Measurements from ENCODE around the gene C16orf96.

C16orf96 gene

DNA sequence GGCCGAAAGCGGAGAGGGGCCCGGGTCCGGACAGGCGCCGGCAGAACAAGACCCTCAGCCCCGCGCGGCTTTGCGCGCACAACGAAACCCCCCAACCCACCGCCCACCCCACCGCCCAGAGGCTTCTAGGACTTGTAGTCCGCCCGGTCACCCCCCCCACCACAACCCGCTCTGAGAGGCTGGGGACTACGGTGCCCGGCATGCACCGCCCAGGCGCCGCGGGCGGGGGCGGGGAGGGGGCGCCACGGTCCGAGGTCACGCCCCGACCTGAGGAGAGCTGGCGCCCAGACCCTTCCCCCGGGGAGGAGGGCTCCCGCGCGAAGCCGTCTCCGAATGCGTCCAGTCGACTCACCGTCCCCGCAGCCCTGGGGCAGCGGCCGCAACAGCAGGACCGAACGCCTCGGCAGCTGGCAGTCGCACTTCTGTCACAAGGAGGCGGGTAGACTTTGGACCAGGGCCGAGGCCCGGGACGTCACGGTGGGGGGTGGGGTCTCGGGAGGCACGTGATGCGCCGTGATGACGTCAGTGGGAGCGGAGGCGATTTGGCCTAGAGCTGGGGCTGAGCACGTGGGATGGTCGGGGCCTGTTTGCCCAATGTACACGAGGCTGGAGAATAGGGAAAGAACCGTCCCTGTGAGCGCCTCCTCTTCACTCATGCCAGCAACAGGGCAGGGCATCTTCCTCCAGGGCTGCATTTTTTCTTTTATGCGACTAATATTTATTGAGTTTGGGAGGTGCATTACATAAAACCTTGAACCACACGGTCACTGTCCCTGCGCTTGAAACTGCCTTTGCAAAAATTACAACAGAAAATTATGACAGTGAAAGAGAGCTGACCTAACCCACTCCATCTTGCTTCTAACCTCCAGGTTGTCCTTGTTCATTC is 17.5 kb upstream of the C16orf96 start, which contains the start of gene CDIP1:
TSS of gene CDIP1 (minus strand) at position 424 of the 886 bp plus-strand sequence. CDS start 24,643 bp downstream, outside the sequence.
- Histone ChIP-seq H3K4me3 (ENCODE audit: low read length) (peak within 1 kb of the TSS; percentile 64), H3K4me1 (ENCODE audit: control insufficient read depth, insufficient read depth, low read length) (no peaks in the 10 kb centered on the region), H3K36me3 (ENCODE audit: control insufficient read depth, insufficient read depth, low read length) (no peaks in the 10 kb centered on the region; the same call in 1 of the 2 replicates), H3K27me3 (ENCODE audit: control insufficient read depth, insufficient read depth, low read length) (peaks cover 3% of the 10 kb centered on the region; the same call in 1 of the 2 replicates), H3K27ac (ENCODE audit: low read length) (no peak within 1 kb of the TSS), H3K9me3 (ENCODE audit: control insufficient read depth, insufficient read depth, low read length) (peaks cover 2% of the 10 kb centered on the region)
- DNase-seq (ENCODE audit: low read depth, low spot score): peak; percentile 91
- WGBS (ENCODE audit: insufficient coverage, insufficient read length): no CpG with 5 or more reads among the region's 67 CpGs

DNA sequence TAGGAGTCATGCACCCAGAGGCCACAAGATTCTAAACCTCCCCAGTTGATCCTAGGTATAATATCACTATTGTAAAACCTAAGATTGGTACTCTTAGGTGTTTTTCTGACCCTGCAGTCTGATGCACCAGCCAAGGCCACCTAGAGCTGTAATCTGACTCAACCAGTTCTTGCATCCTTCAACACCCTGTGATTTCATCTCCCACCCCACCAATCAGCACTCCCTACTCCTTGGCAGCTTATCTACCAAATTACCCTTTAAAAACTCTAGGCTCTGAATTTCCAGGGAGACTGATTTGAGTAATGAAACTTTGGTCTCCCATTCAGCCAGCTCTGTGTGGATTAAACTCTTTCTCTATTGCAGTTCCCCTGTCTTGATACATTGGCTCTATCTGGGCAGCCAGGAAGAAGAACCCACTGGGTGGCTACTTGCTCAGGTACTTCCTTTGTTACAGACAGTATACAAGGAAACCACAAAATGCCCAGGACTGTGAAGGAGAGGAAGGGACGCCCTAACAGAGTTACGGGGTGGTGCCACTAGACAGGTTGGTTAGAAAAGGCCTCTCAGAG is 16.3 kb upstream of the C16orf96 start:
- Histone ChIP-seq H3K27me3 (ENCODE audit: control insufficient read depth, insufficient read depth, low read length) (peaks cover 3% of the 10 kb centered on the region; the same call in 1 of the 2 replicates), H3K27ac (ENCODE audit: low read length) (no peak overlapping the region), H3K36me3 (ENCODE audit: control insufficient read depth, insufficient read depth, low read length) (no peaks in the 10 kb centered on the region; the same call in 1 of the 2 replicates), H3K4me1 (ENCODE audit: control insufficient read depth, insufficient read depth, low read length) (no peaks in the 10 kb centered on the region), H3K9me3 (ENCODE audit: control insufficient read depth, insufficient read depth, low read length) (peaks cover 2% of the 10 kb centered on the region), H3K4me3 (ENCODE audit: low read length) (no peak overlapping the region)
- WGBS (ENCODE audit: insufficient coverage, insufficient read length): no CpG with 5 or more reads among the region's 2 CpGs
- DNase-seq (ENCODE audit: low read depth, low spot score): no peak

DNA sequence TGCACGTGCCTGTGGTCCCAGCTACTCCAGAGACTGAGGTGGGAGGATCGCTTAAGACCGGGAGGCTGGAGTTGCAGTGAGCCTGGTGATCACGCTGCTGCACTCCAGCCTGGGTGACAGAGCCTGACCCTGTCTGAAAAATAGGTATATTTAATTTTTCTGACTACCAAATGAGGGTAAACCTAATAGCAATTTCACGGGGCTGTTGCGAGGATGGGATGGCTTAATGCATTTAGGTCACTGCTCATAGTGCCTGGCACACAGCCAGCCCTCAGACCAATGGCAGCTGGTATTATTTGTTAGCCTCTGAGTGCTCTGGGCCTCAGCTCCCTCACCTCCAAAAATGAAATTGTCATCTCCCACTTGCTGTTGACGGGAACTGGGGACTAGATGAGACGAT is 11.7 kb upstream of the C16orf96 start:
- WGBS (ENCODE audit: insufficient coverage, insufficient read length): no CpG with 5 or more reads among the region's 8 CpGs
- Histone ChIP-seq H3K27ac (ENCODE audit: low read length) (no peak overlapping the region), H3K36me3 (ENCODE audit: control insufficient read depth, insufficient read depth, low read length) (no peaks in the 10 kb centered on the region), H3K9me3 (ENCODE audit: control insufficient read depth, insufficient read depth, low read length) (peaks cover 2% of the 10 kb centered on the region), H3K4me3 (ENCODE audit: low read length) (no peak overlapping the region), H3K27me3 (ENCODE audit: control insufficient read depth, insufficient read depth, low read length) (peaks cover 3% of the 10 kb centered on the region; the same call in 1 of the 2 replicates), H3K4me1 (ENCODE audit: control insufficient read depth, insufficient read depth, low read length) (no peaks in the 10 kb centered on the region)
- no peak for DNase-seq (ENCODE audit: low read depth, low spot score)

DNA sequence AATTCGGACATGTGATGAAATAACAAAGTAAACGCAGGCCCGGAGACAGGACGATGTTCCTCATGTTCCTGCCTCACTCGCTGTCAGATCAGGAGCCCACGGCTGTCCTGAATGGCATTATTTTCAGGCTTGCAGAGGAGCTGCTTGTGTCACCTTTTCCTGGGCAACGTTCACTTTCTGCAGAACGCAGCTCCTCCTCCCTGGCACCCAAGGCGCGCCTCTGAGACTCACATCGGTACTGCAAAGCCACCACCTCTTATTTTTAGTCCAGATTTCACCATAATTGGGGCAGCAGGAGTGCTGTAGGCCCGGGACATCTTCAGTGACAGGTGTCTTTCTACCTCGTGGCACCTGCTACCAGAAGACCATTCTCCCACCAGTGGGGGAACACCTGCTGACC is 8.0 kb upstream of the C16orf96 start:
- Histone ChIP-seq H3K9me3 (ENCODE audit: control insufficient read depth, insufficient read depth, low read length) (no peaks in the 10 kb centered on the region), H3K4me3 (ENCODE audit: low read length) (no peak overlapping the region), H3K36me3 (ENCODE audit: control insufficient read depth, insufficient read depth, low read length) (no peaks in the 10 kb centered on the region), H3K4me1 (ENCODE audit: control insufficient read depth, insufficient read depth, low read length) (no peaks in the 10 kb centered on the region), H3K27me3 (ENCODE audit: control insufficient read depth, insufficient read depth, low read length) (no peaks in the 10 kb centered on the region), H3K27ac (ENCODE audit: low read length) (no peak overlapping the region)
- WGBS (ENCODE audit: insufficient coverage, insufficient read length): no CpG with 5 or more reads among the region's 13 CpGs
- no peak for DNase-seq (ENCODE audit: low read depth, low spot score)

DNA sequence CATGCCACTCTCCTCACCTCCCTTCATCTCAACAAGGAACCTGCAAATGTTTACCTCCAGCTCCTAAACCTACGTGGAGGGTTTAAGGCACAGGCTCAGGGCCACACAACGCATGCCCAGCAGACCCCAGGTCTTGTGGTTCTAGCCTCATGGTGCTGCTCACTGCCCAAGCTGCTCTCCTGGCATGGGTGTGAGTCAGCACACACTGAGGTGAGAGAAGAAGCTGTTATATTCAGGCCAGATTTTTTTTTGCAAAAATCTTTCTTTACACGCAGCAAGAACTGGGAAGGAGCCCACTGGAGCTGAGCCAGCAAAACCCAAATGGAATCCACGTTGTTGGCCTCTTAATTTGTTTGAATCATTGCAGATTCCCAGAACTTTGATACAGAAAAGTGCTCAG is 5.5 kb upstream of the C16orf96 start:
- H3K27ac ChIP-seq (ENCODE audit: low read length): no peak overlapping the region
- no CpG with 5 or more reads among the region's 4 CpGs for WGBS (ENCODE audit: insufficient coverage, insufficient read length)
- no peaks in the 10 kb centered on the region for H3K36me3 ChIP-seq (ENCODE audit: control insufficient read depth, insufficient read depth, low read length)

DNA sequence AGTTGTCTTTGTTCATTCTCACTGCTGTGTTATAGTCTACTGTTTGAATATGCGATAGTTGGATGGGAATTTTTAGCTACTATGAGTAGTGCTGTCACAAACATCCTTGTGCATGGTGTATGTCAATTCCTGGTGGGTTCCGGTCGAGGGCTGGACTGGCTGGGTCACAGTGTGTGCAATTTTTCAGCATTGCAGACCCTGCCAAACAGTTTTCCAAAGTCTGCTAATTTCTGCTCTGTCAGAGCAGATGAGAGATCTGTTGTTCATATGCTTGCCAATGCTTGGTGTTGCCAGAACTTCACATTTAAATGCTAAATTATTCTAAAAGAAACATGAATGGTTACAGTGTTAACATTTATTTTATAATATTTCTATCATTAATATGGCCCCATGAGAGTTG is 3.6 kb upstream of the C16orf96 start:
- no CpG with 5 or more reads among the region's 3 CpGs for WGBS (ENCODE audit: insufficient coverage, insufficient read length)
- Histone ChIP-seq H3K4me1 (ENCODE audit: control insufficient read depth, insufficient read depth, low read length) (peaks cover 3% of the 10 kb centered on the region), H3K4me3 (ENCODE audit: low read length) (no peak overlapping the region), H3K27ac (ENCODE audit: low read length) (no peak overlapping the region), H3K9me3 (ENCODE audit: control insufficient read depth, insufficient read depth, low read length) (no peaks in the 10 kb centered on the region), H3K27me3 (ENCODE audit: control insufficient read depth, insufficient read depth, low read length) (no peaks in the 10 kb centered on the region), H3K36me3 (ENCODE audit: control insufficient read depth, insufficient read depth, low read length) (no peaks in the 10 kb centered on the region)
- no peak for DNase-seq (ENCODE audit: low read depth, low spot score)

More for the DNA sequence above, 5.5 kb upstream of the C16orf96 start:
- Histone ChIP-seq H3K27me3 (ENCODE audit: control insufficient read depth, insufficient read depth, low read length) (no peaks in the 10 kb centered on the region), H3K9me3 (ENCODE audit: control insufficient read depth, insufficient read depth, low read length) (no peaks in the 10 kb centered on the region), H3K4me3 (ENCODE audit: low read length) (no peak overlapping the region), H3K4me1 (ENCODE audit: control insufficient read depth, insufficient read depth, low read length) (peaks cover 2% of the 10 kb centered on the region)
- no peak for DNase-seq (ENCODE audit: low read depth, low spot score)

DNA sequence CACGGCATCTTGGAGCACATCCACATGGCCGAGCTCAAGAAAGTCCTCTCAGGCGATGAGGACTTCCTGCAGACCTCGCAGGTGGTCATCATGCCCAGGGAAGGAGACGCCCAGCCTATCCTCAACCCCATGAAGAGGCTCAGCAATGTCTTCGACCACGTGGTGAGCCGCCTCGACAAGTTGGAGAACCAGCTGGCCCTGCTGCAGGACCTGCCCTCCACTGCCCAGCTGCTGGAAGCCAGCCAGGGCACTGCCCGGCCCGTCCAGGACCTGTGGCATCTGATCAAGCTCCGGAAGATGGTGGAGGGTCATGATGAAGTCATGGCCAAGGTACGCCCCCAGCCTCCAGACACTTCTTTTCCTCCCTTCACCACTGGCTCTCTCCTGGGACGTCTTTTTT is 440 bp downstream of the C16orf96 start:
- no peak for DNase-seq (ENCODE audit: low read depth, low spot score)
- H3K27me3 ChIP-seq (ENCODE audit: control insufficient read depth, insufficient read depth, low read length): no peaks in the 10 kb centered on the region
- H3K9me3 ChIP-seq (ENCODE audit: control insufficient read depth, insufficient read depth, low read length): no peaks in the 10 kb centered on the region
- no peak overlapping the region for H3K4me3 ChIP-seq (ENCODE audit: low read length)
- H3K36me3 ChIP-seq (ENCODE audit: control insufficient read depth, insufficient read depth, low read length): no peaks in the 10 kb centered on the region
- no peak overlapping the region for H3K27ac ChIP-seq (ENCODE audit: low read length)
- H3K4me1 ChIP-seq (ENCODE audit: control insufficient read depth, insufficient read depth, low read length): peaks cover 3% of the 10 kb centered on the region
- WGBS (ENCODE audit: insufficient coverage, insufficient read length): no CpG with 5 or more reads among the region's 14 CpGs

DNA sequence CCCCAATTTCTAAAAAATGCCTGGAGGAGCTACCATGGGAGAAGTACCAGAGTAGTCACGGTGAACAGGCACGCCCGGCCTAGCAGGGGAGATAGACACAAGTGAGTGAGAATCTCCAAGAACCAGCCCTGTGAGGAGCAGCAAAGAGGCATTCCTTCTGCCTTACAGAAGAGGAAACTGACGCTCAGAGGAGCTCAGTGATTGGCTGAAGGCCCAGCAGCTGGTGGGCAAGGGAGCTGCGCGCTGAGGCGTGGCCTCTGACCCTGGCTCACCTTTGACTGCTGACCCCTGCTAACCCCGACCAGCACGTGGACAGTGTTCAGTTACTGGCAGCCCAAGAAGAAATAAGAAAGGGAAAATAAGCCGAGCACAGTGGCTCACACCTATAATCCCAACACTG is 1.8 kb downstream of the C16orf96 start:
- no peak overlapping the region for H3K4me3 ChIP-seq (ENCODE audit: low read length)
- no peak overlapping the region for H3K27ac ChIP-seq (ENCODE audit: low read length)
- no peaks in the 10 kb centered on the region for H3K9me3 ChIP-seq (ENCODE audit: control insufficient read depth, insufficient read depth, low read length)
- peaks cover 3% of the 10 kb centered on the region for H3K4me1 ChIP-seq (ENCODE audit: control insufficient read depth, insufficient read depth, low read length)
- DNase-seq (ENCODE audit: low read depth, low spot score): no peak
- no CpG with 5 or more reads among the region's 10 CpGs for WGBS (ENCODE audit: insufficient coverage, insufficient read length)
- H3K27me3 ChIP-seq (ENCODE audit: control insufficient read depth, insufficient read depth, low read length): no peaks in the 10 kb centered on the region
- no peaks in the 10 kb centered on the region for H3K36me3 ChIP-seq (ENCODE audit: control insufficient read depth, insufficient read depth, low read length)

DNA sequence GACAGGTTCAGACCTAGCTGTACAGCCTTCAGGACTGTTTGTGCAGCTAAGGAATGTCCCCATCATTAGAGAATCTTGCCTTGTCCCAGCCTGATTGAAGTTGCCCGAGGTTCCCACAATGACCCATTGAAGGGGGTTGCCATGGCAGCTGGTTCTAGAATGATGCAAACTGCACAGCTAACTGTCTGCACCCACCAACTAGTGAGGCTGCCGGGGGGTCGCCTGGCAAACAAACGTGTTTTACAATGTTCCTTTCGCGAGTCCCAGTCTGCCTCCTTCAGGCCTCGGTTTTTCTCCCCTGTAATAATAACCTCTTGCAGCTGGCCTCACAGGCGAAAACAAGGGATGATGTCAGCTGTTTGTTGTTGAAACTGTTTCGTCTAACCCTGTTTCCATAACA is 5.5 kb downstream of the C16orf96 start:
- no peak for DNase-seq (ENCODE audit: low read depth, low spot score)
- Histone ChIP-seq H3K4me3 (ENCODE audit: low read length) (no peak overlapping the region), H3K36me3 (ENCODE audit: control insufficient read depth, insufficient read depth, low read length) (no peaks in the 10 kb centered on the region), H3K4me1 (ENCODE audit: control insufficient read depth, insufficient read depth, low read length) (no peaks in the 10 kb centered on the region), H3K9me3 (ENCODE audit: control insufficient read depth, insufficient read depth, low read length) (no peaks in the 10 kb centered on the region), H3K27me3 (ENCODE audit: control insufficient read depth, insufficient read depth, low read length) (no peaks in the 10 kb centered on the region), H3K27ac (ENCODE audit: low read length) (no peak overlapping the region)
- WGBS (ENCODE audit: insufficient coverage, insufficient read length): no CpG with 5 or more reads among the region's 9 CpGs

DNA sequence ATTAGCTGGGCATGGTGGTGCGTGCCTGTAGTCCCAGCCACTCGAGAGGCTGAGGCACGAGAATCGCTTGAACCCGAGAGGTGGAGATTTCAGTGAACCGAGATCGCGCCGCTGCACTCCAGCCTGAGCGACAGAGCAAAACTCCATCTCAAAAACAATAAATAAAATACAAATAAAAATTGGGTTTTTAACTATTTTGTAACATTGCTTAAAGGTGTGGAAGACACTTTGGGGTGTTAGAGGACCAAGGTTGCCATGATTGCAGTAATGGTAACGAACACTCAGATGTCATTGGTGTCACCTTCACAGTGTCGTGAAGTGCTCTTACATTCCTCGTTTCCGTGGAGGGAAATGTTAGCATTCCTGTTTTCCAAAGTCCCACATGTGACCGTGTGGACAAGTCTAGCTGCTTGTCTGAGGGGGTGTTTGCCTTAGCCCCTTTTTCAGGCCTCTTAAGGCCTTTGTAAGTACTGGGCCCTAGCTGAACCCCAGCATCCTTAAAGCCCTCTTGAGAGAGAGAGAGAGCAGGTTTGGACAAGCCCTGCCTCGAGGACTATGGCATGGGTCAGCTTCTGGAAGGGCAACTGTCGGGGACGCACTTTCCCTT is 8.6 kb downstream of the C16orf96 start:
- no peaks in the 10 kb centered on the region for H3K27me3 ChIP-seq (ENCODE audit: control insufficient read depth, insufficient read depth, low read length)
- no peak for DNase-seq (ENCODE audit: low read depth, low spot score)
- no peak overlapping the region for H3K27ac ChIP-seq (ENCODE audit: low read length)
- H3K4me1 ChIP-seq (ENCODE audit: control insufficient read depth, insufficient read depth, low read length): peaks cover 1% of the 10 kb centered on the region; the same call in 1 of the 2 replicates
- H3K9me3 ChIP-seq (ENCODE audit: control insufficient read depth, insufficient read depth, low read length): no peaks in the 10 kb centered on the region
- H3K4me3 ChIP-seq (ENCODE audit: low read length): no peak overlapping the region
- no peaks in the 10 kb centered on the region for H3K36me3 ChIP-seq (ENCODE audit: control insufficient read depth, insufficient read depth, low read length)
- no CpG with 5 or more reads among the region's 18 CpGs for WGBS (ENCODE audit: insufficient coverage, insufficient read length)

All from iPS DF 6.9 (cell line).